GM12801 (cell line): ENCODE measurements around the gene EMC10.

Experiments
- CTCF ChIP-seq: IDR thresholded peaks from one replicate; pipeline ENCODE4 v1.5.1; 2011; ENCODE audit warnings: control low read depth; ENCODE audit not compliant: insufficient read length; ENCODE audit errors: extremely low read depth

EMC10 gene

DNA sequence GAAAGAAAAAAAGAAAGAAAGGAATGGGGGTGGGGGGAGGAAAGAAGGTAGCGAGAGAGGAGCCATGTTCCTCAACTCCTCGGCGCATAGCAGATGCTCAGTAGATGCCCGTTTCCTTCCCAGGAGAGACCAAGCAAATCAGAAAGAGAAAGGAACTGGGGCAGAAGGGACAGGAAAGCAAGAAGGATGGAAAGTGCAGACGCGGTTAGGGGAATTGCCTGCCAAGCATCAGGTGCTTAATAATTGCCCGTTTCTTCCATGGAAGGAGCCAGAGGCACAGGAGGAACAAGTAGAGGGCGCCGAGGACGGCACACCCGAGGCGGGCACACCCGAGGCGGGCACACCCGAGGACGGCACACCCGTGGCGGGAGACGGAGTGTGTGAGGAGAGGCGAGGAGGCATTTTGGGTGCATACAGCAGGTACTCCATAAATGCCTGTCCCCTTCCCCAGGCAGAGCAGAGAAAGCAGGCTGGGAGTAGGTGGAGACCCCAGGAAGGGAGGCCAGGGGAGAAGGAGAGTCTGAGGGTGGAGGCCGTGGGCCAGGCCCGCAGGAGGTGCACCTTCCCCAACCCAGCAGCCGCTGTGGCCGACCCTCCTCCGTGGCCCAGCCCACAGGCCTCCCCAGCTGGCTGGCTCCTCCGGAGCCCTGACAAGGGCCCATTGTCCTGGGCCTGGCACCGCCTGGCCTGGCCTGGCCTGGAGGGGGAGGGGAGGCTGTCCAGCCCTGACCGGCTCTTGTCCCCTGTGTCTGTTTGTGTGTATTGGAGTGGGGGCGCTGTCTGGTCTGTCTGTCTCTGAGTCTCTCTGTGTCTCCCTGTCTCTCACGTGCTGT lies 20.1 kb downstream of the EMC10 start:
- no peak for TF ChIP-seq CTCF

GRCh38 chr19:50497022-50497405 lies 20.7 kb downstream of the EMC10 start:
- no peak for TF ChIP-seq CTCF

GRCh38 chr19:50498219-50499056 lies 22.1 kb downstream of the EMC10 start:
- no peak for TF ChIP-seq CTCF

- TF ChIP-seq CTCF: no peak
These were observed 23.9 kb downstream of the EMC10 start for GRCh38 chr19:50500060-50500752.

DNA sequence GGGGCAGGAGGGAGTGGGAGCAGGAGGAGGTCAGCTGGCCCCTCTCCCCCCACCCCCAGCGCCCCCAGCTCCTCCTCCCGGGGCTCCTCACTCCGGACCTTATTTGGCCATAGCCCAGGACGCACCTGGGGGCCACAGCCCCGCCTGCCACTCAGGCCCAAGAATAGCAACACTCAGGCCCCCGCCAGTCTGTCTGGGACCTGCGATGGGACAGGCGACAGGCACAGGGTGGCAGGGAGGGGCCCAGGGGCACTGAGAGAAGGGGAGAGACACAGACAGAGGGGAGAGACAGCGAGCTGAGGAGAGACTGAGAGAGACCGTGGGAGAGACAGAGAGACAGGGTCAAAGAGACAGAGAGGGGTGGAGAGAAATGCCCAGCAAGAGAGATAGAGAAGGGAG lies 24.4 kb downstream of the EMC10 start:
- no peak for TF ChIP-seq CTCF

- no peak for TF ChIP-seq CTCF
These were observed 24.9 kb downstream of the EMC10 start for GRCh38 chr19:50501186-50501567.
